ENCODE results near the gene GEN1.
A peak's percentile ranks its signal among the peaks of the same experiment; 100 is the strongest.

The GEN1 gene

GRCh38 chr2:17827785-17828184 lies 73.8 kb downstream of the GEN1 start:
- no peak for DNase-seq (ENCODE audit: low read depth in 2 of 2)

- DNase-seq (ENCODE audit: low read depth in 2 of 2): peak; percentile 16 to 45
Observed at GRCh38 chr2:17830053-17831034, 76.4 kb downstream of the GEN1 start.

- no peak for DNase-seq (ENCODE audit: low read depth in 2 of 2)
Observed at GRCh38 chr2:17835516-17835915, 81.6 kb downstream of the GEN1 start.

All from stimulated activated CD4-positive, alpha-beta T cell treated with anti-CD3 and anti-CD28 coated beads, Interleukin-15, amount 100 ng/mL, for 48 hours (primary cell).